Calu3 (cell line): ENCODE measurements around the gene DMRTC2. TPM values are rescaled to one million over a fixed set of nuclear protein-coding genes. Genes with fewer than 3 reads are reported as not detected.

Experiments used
- BruUV-seq: library from RNA; stranded (reverse); fragments of 400-500 nt; replicated peaks from 2 replicates; lab custom pipeline; 2021; lab: Mats Ljungman, UMichigan
- CTCF ChIA-PET: fragments of 300-600 bp; sonication (Branson Sonifier 250); formaldehyde crosslinking; loops from one replicate; lab custom pipeline; 2022; ENCODE audit warnings: antibody characterized with exemption; lab: Charles Lee
- DNase-seq: peaks from one replicate; pipeline ENCODE4 v3.0.0; 2022
- H3K27ac Mint-ChIP-seq: one replicate; pipeline ENCODE4 v1.8.0; 2022; ENCODE audit warnings: mixed read lengths; ENCODE audit not compliant: unreplicated experiment
- H3K27me3 Mint-ChIP-seq: one replicate; pipeline ENCODE4 v1.8.0; 2022; ENCODE audit warnings: mixed read lengths; ENCODE audit not compliant: unreplicated experiment
- H3K36me3 Mint-ChIP-seq: one replicate; pipeline ENCODE4 v1.8.0; 2022; ENCODE audit warnings: mild to moderate bottlenecking, moderate library complexity, mixed read lengths; ENCODE audit not compliant: insufficient read depth, unreplicated experiment
- H3K4me1 Mint-ChIP-seq: one replicate; pipeline ENCODE4 v1.8.0; 2022; ENCODE audit warnings: mild to moderate bottlenecking, low read depth, mixed read lengths; ENCODE audit not compliant: unreplicated experiment
- H3K4me3 Mint-ChIP-seq: one replicate; pipeline ENCODE4 v1.8.0; 2022; ENCODE audit warnings: mild to moderate bottlenecking, low read depth, moderate library complexity, mixed read lengths; ENCODE audit not compliant: unreplicated experiment
- H3K9me3 Mint-ChIP-seq: one replicate; pipeline ENCODE4 v1.8.0; 2022; ENCODE audit warnings: low read depth, mixed read lengths; ENCODE audit not compliant: unreplicated experiment
- intact Hi-C: fragments of 100-400 bp; cut with micrococcal nuclease; formaldehyde crosslinking; loops from one replicate; pipeline ENCODE4 v1.10.0; 2022; ENCODE audit not compliant: unreplicated experiment
- total RNA-seq: library from RNA; stranded (reverse); gene quantifications from 2 replicates; pipeline ENCODE4 v1.2.3, GENCODE V29; 2022
- TF ChIP-seq, protein P1 (sequence below): fragments of 200-600 bp; IDR thresholded peaks from one replicate; pipeline ENCODE4 v1.8.0; 2022; ENCODE audit warnings: antibody characterized with exemption; ENCODE audit not compliant: unreplicated experiment

DMRTC2 gene
- total RNA-seq, 1 experiment from 2014 or later = not detected

DNA sequence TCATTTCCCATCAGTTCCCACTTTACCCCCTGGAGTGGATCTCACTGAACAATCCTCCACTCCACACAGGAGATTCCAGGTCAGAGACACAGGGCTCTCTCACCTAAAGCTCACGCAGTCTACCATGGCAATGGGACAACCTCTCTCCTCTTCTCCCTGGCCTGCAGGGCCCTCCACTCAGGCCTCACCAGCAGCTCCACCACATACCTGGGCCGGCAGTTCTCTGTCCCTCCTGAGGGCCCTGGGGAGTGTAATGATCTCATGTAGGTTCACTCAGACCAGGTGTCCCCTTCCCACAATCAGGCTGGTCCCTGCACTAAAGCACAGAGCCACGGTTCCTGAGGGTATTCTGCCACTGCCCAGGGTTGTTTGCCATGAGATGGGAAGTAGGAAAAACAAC, 32.9 kb upstream of the DMRTC2 start:
- no TSS peak for BruUV-seq
- CTCF ChIA-PET = interaction anchor here (1.7 kb wide), 1 partner anchor 9 kb away, joined by 4 read pairs; no protein-coding TSS in a partner anchor
- no peaks in the 10 kb centered on the region for H3K9me3 Mint-ChIP-seq

DNA sequence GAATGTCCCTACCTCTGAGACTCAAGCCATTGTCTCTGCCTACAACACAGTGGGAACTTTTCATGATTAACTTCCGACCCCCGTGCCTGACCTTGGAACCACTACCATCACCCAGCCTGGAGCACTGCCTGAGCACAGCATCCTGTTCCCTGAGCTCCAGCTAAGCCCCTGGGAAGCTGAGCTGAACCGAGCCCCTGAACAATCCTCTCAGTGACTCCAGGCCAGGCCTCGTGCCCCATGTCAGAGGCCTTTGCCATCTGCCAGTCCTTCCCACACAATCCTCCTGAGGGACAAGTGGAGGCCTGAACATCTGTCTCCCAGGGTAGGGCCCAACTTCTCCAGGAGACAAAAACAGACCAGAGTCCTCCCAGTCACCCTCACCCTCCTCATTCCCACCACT, 30.9 kb upstream of the DMRTC2 start:
- CTCF ChIA-PET = interaction anchor here (0.7 kb wide), 1 partner anchor 44 kb away, joined by 4 read pairs; no protein-coding TSS in a partner anchor
- TF ChIP-seq, protein P1, sequence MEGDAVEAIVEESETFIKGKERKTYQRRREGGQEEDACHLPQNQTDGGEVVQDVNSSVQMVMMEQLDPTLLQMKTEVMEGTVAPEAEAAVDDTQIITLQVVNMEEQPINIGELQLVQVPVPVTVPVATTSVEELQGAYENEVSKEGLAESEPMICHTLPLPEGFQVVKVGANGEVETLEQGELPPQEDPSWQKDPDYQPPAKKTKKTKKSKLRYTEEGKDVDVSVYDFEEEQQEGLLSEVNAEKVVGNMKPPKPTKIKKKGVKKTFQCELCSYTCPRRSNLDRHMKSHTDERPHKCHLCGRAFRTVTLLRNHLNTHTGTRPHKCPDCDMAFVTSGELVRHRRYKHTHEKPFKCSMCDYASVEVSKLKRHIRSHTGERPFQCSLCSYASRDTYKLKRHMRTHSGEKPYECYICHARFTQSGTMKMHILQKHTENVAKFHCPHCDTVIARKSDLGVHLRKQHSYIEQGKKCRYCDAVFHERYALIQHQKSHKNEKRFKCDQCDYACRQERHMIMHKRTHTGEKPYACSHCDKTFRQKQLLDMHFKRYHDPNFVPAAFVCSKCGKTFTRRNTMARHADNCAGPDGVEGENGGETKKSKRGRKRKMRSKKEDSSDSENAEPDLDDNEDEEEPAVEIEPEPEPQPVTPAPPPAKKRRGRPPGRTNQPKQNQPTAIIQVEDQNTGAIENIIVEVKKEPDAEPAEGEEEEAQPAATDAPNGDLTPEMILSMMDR = no peak
- H3K36me3 Mint-ChIP-seq = no peaks in the 10 kb centered on the region
- no peaks in the 10 kb centered on the region for H3K9me3 Mint-ChIP-seq
- H3K27ac Mint-ChIP-seq = no peak overlapping the region
- peaks cover 79% of the 10 kb centered on the region for H3K27me3 Mint-ChIP-seq
- intact Hi-C loops = no loop called here
- BruUV-seq = no TSS peak
- DNase-seq = no peak
- no peak overlapping the region for H3K4me3 Mint-ChIP-seq
- H3K4me1 Mint-ChIP-seq = no peaks in the 10 kb centered on the region

More for the DNA sequence above, 32.9 kb upstream of the DMRTC2 start:
- Mint-ChIP-seq H3K27me3 (peaks cover 85% of the 10 kb centered on the region), H3K4me1 (no peaks in the 10 kb centered on the region), H3K36me3 (no peaks in the 10 kb centered on the region), H3K4me3 (no peak overlapping the region), H3K27ac (no peak overlapping the region)
- no peak for DNase-seq
- TF ChIP-seq, protein P1 = no peak
- intact Hi-C loops = no loop called here

DNA sequence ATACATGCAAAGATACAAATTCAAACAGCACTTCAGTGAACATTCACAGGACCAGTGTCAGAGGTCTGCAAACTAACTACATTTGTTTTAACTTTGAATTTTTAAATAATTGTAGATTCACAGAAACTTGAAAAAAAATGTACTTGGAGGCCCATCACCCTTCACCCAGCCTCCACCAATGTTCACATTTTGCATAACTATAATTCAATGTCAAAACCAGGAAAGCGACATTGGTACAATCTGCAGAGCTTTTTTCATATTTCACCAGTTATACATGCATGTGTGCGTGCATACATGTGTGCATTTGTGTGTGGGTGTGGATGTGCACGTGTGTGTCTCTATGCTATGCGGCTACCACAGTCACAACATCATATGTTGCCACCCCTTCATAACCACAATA, 29.5 kb upstream of the DMRTC2 start:
- intact Hi-C loops = no loop called here
- CTCF ChIA-PET = no interaction called here
- no peak for DNase-seq
- no peaks in the 10 kb centered on the region for H3K4me1 Mint-ChIP-seq
- H3K27ac Mint-ChIP-seq = no peak overlapping the region
- H3K36me3 Mint-ChIP-seq = no peaks in the 10 kb centered on the region
- H3K4me3 Mint-ChIP-seq = no peak overlapping the region
- peaks cover 73% of the 10 kb centered on the region for H3K27me3 Mint-ChIP-seq
- no TSS peak for BruUV-seq
- H3K9me3 Mint-ChIP-seq = no peaks in the 10 kb centered on the region
- TF ChIP-seq, protein P1 = no peak

DNA sequence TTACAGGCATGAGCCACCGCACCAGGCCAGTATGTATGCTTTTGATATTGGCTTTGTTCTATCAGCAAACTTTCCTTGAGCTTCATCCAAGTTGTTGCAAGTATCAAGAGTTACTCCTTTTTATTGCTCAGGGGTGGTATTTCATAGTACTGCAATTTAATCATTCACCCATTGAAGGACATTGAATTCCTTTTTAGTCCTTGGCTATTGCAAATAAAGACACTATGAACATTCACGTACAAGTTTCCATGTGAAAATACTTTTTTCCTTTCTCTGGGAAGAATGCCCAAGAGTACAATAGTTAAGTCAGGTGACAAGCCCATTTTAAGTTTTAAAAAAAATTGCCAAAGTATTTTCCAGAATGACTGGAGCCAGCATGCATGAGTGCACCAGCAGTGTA, 28.1 kb upstream of the DMRTC2 start:
- Mint-ChIP-seq H3K9me3 (no peaks in the 10 kb centered on the region), H3K4me1 (no peaks in the 10 kb centered on the region), H3K27ac (no peak overlapping the region), H3K4me3 (no peak overlapping the region), H3K27me3 (peaks cover 73% of the 10 kb centered on the region), H3K36me3 (no peaks in the 10 kb centered on the region)
- TF ChIP-seq, protein P1 = no peak
- intact Hi-C loops = no loop called here
- DNase-seq = no peak
- CTCF ChIA-PET = interaction anchor here (0.6 to 1.0 kb wide), 2 partner anchors 10 to 1268 kb away, joined by 3 to 4 read pairs; no protein-coding TSS in a partner anchor
- no TSS peak for BruUV-seq
